HEK293T (cell line): ENCODE data around the gene TAF1C.

Experiments
- ARNT ChIP-seq: fragments of 450-650 bp; IDR thresholded peaks from 2 replicates; pipeline ENCODE4 v1.6.1; 2017; ENCODE audit warnings: mild to moderate bottlenecking
- BHLHE40 ChIP-seq: fragments of 450-650 bp; IDR thresholded peaks from 2 replicates; pipeline ENCODE4 v1.6.1; 2016; ENCODE audit warnings: mild to moderate bottlenecking, moderate library complexity, borderline replicate concordance
- FOXA1 ChIP-seq: fragments of 450-650 bp; IDR thresholded peaks from 2 replicates; pipeline ENCODE4 v1.6.1; 2016; ENCODE audit warnings: mild to moderate bottlenecking
- FOXK2 ChIP-seq: fragments of 450-650 bp; IDR thresholded peaks from 2 replicates; pipeline ENCODE4 v1.6.1; 2016; ENCODE audit warnings: mild to moderate bottlenecking
- FOXM1 ChIP-seq: fragments of 450-650 bp; IDR thresholded peaks from 2 replicates; pipeline ENCODE4 v1.6.1; 2017; ENCODE audit warnings: mild to moderate bottlenecking, borderline replicate concordance
- L3MBTL2 ChIP-seq: fragments of 450-650 bp; conservative IDR thresholded peaks from 2 replicates; pipeline ENCODE4 v1.6.1; 2016; ENCODE audit warnings: mild to moderate bottlenecking
- SP1 ChIP-seq: fragments of 450-650 bp; IDR thresholded peaks from 2 replicates; pipeline ENCODE4 v1.6.1; 2017
- TARDBP ChIP-seq: fragments of 450-650 bp; IDR thresholded peaks from 2 replicates; pipeline ENCODE4 v1.6.1; 2016
- ZNF384 ChIP-seq: fragments of 450-650 bp; IDR thresholded peaks from 2 replicates; pipeline ENCODE4 v1.6.1; 2016

GRCh38 chr16:84212154-84212553, 25.3 kb upstream of the TAF1C start:
- TF ChIP-seq ARNT (no peak), L3MBTL2 (no peak), FOXK2 (no peak), FOXA1 (no peak), ZNF384 (no peak), FOXM1 (no peak), TARDBP (no peak), SP1 (no peak), BHLHE40 (no peak)
